H9 (cell line): ENCODE data around the gene CRYGD. TPM values are rescaled to one million over a fixed set of nuclear protein-coding genes. Genes with fewer than 3 reads are reported as not detected.

ENCODE experiments used
- DNase-seq: peaks from one replicate; pipeline ENCODE4 v3.0.0-alpha.2; 2017
- H2AFZ ChIP-seq: one replicate; pipeline ENCODE4 v1.6.1; 2013; ENCODE audit warnings: mild to moderate bottlenecking, low read length, control low read depth, moderate library complexity
- H2AK5ac ChIP-seq: 2 replicates; pipeline ENCODE4 v1.6.1; 2013; ENCODE audit warnings: low read length, control low read depth, mixed read lengths; ENCODE audit not compliant: insufficient read length
- H2BK120ac ChIP-seq: one replicate; pipeline ENCODE4 v1.6.1; 2013; ENCODE audit warnings: low read depth, mild to moderate bottlenecking, low read length, control low read depth, inconsistent platforms; ENCODE audit not compliant: poor library complexity, severe bottlenecking
- H2BK12ac ChIP-seq: 2 replicates; pipeline ENCODE4 v1.6.1; 2013; ENCODE audit warnings: low read length, control low read depth, mixed read lengths, low read depth; ENCODE audit not compliant: insufficient read length
- H2BK15ac ChIP-seq: 2 replicates; pipeline ENCODE4 v1.6.1; 2013; ENCODE audit warnings: low read depth, low read length, control low read depth
- H2BK20ac ChIP-seq: one replicate; pipeline ENCODE4 v1.6.1; 2013; ENCODE audit warnings: low read depth, mild to moderate bottlenecking, low read length, control low read depth, inconsistent platforms; ENCODE audit not compliant: poor library complexity, severe bottlenecking
- H2BK5ac ChIP-seq: 2 replicates; pipeline ENCODE4 v1.6.1; 2013; ENCODE audit warnings: low read length, control low read depth, mixed read lengths; ENCODE audit not compliant: insufficient read length
- H3K14ac ChIP-seq: 2 replicates; pipeline ENCODE4 v1.6.1; 2013; ENCODE audit warnings: low read length, control low read depth; ENCODE audit not compliant: insufficient read depth
- H3K18ac ChIP-seq: 2 replicates; pipeline ENCODE4 v1.6.1; 2013; ENCODE audit warnings: low read depth, mild to moderate bottlenecking, mixed read lengths, low read length, control low read depth; ENCODE audit not compliant: insufficient read length
- H3K23ac ChIP-seq: 2 replicates; pipeline ENCODE4 v1.6.1; 2013; ENCODE audit warnings: low read length, control low read depth, mixed read lengths, low read depth; ENCODE audit not compliant: insufficient read length
- H3K23me2 ChIP-seq: 2 replicates; pipeline ENCODE4 v1.6.1; 2013; ENCODE audit warnings: low read depth, mild to moderate bottlenecking, mixed read lengths, low read length, control low read depth; ENCODE audit not compliant: insufficient read length, poor library complexity, severe bottlenecking
- H3K27ac ChIP-seq: 2 replicates; pipeline ENCODE4 v1.5.1; 2013; ENCODE audit warnings: low read length, control low read depth, mixed read lengths, low read depth; ENCODE audit not compliant: insufficient read length
- H3K27me3 ChIP-seq: 2 replicates; pipeline ENCODE4 v1.6.1; 2013; ENCODE audit warnings: low read length, control low read depth, inconsistent platforms; ENCODE audit not compliant: insufficient read depth
- H3K4ac ChIP-seq: 2 replicates; pipeline ENCODE4 v1.6.1; 2013; ENCODE audit warnings: low read depth, mild to moderate bottlenecking, control low read depth, inconsistent platforms, low read length, moderate library complexity
- H3K4me1 ChIP-seq: 2 replicates; pipeline ENCODE4 v1.6.1; 2013; ENCODE audit warnings: low read length, control low read depth, inconsistent platforms; ENCODE audit not compliant: insufficient read depth
- H3K4me2 ChIP-seq: 2 replicates; pipeline ENCODE4 v1.6.1; 2013; ENCODE audit warnings: low read length, control low read depth, mixed read lengths; ENCODE audit not compliant: insufficient read length, insufficient read depth
- H3K56ac ChIP-seq: 2 replicates; pipeline ENCODE4 v1.6.1; 2013; ENCODE audit warnings: low read depth, mild to moderate bottlenecking, mixed read lengths, low read length, control low read depth; ENCODE audit not compliant: insufficient read length
- H3K79me1 ChIP-seq: 2 replicates; pipeline ENCODE4 v1.6.1; 2013; ENCODE audit warnings: low read depth, mild to moderate bottlenecking, moderate library complexity, low read length, control low read depth, inconsistent platforms; ENCODE audit not compliant: insufficient read depth, poor library complexity, severe bottlenecking
- H3K79me2 ChIP-seq: 2 replicates; pipeline ENCODE4 v1.6.1; 2013; ENCODE audit warnings: low read length, control low read depth, inconsistent platforms; ENCODE audit not compliant: insufficient read depth
- H3K9ac ChIP-seq: 2 replicates; pipeline ENCODE4 v1.6.1; 2013; ENCODE audit warnings: low read length, control low read depth, mixed read lengths; ENCODE audit not compliant: insufficient read length; ENCODE audit errors: extremely low read depth
- H3K9me3 ChIP-seq: one replicate; pipeline ENCODE4 v1.6.1; 2013; ENCODE audit warnings: low read depth, low read length, inconsistent platforms; ENCODE audit not compliant: control insufficient read depth
- H3T11ph ChIP-seq: one replicate; pipeline ENCODE4 v1.6.1; 2013; ENCODE audit warnings: mild to moderate bottlenecking, low read length, control low read depth, inconsistent platforms
- H4K20me1 ChIP-seq: one replicate; pipeline ENCODE4 v1.6.1; 2013; ENCODE audit not compliant: control insufficient read depth, insufficient read length, insufficient read depth
- H4K5ac ChIP-seq: 2 replicates; pipeline ENCODE4 v1.6.1; 2013; ENCODE audit warnings: low read depth, mild to moderate bottlenecking, mixed read lengths, low read length, control low read depth; ENCODE audit not compliant: insufficient read length
- H4K8ac ChIP-seq: replicated peaks from 2 replicates; pipeline ENCODE4 v1.6.1; 2013; ENCODE audit warnings: low read length, control low read depth, mixed read lengths, low read depth; ENCODE audit not compliant: insufficient read length
- H4K91ac ChIP-seq: 2 replicates; pipeline ENCODE4 v1.6.1; 2013; ENCODE audit warnings: low read depth, mild to moderate bottlenecking, moderate library complexity, mixed read lengths, low read length, control low read depth; ENCODE audit not compliant: insufficient read length
- H3K27ac Mint-ChIP-seq, 3 experiments: 2 replicates in 2 of 3; 3 replicates in 1 of 3; pipeline ENCODE4 v1.8.0; 2020 to 2021; ENCODE audit warnings: mixed read lengths in 3 of 3, mild to moderate bottlenecking in 1 of 3, moderate library complexity in 1 of 3
- H3K27me3 Mint-ChIP-seq: 2 replicates; pipeline ENCODE4 v1.8.0; 2021; ENCODE audit warnings: low read depth, mild to moderate bottlenecking, moderate library complexity, mixed read lengths
- H3K36me3 Mint-ChIP-seq, 3 experiments: 2 replicates in 2 of 3; 3 replicates in 1 of 3; pipeline ENCODE4 v1.8.0; 2020 to 2021; ENCODE audit warnings: low read depth in 3 of 3, mixed read lengths in 3 of 3; ENCODE audit not compliant: insufficient read depth in 1 of 3
- H3K4me1 Mint-ChIP-seq, 2 experiments: 2 replicates each; pipeline ENCODE4 v1.8.0; 2020; ENCODE audit warnings: mixed read lengths in 2 of 2
- H3K4me3 Mint-ChIP-seq, 2 experiments: 2 replicates in 1 of 2; 3 replicates in 1 of 2; pipeline ENCODE4 v1.8.0; 2020 to 2021; ENCODE audit warnings: mild to moderate bottlenecking in 2 of 2, mixed read lengths in 2 of 2, moderate library complexity in 1 of 2
- H3K9me3 Mint-ChIP-seq, 2 experiments: 2 replicates in 1 of 2; 3 replicates in 1 of 2; pipeline ENCODE4 v1.8.0; 2020; ENCODE audit warnings: mild to moderate bottlenecking in 2 of 2, mixed read lengths in 2 of 2, moderate library complexity in 1 of 2
- WGBS: extraction: QIAGEN DNeasy Blood & Tissue Kit; methylation state at CpG from one replicate; pipeline ENCODE4 v1.1.7; 2013; ENCODE audit warnings: missing lambda C conversion rate, low lambda C conversion rate, mixed read lengths; ENCODE audit not compliant: insufficient read length; ENCODE audit errors: extremely low coverage; 5-methylcytosine and 5-hydroxymethylcytosine counted together
- total RNA-seq: library from RNA; stranded (reverse); gene quantifications from 2 replicates; pipeline ENCODE4 v1.2.1, GENCODE V29; 2021
- TF ChIP-seq, protein P1 (sequence below): fragments of 200-600 bp; sonication (generic); conservative IDR thresholded peaks from 3 replicates; pipeline ENCODE4 v1.8.0; 2021; ENCODE audit warnings: antibody characterized with exemption, mild to moderate bottlenecking

The CRYGD gene
- total RNA-seq, 1 experiment from 2014 or later = not detected

DNA sequence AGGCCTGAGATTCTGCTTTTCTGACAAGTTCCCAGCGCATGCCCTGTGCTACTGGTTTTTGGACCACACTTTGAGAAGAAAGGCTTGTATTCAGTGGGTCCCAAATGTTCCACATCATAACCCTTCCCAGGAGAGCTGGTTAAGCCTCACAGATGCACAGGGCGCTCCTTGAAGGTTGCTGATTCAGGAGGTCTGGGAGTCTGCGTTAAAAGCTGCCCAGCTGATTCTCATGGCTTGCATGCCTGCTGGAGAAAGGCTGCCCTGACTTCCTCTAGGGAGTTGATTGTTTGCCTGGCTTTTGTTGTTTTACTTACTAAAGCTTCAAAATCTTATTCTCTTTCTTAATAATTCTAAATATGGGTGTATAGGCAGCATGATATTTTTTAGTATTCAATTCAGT lies 20.7 kb downstream of the CRYGD start:
- TF ChIP-seq, protein P1, sequence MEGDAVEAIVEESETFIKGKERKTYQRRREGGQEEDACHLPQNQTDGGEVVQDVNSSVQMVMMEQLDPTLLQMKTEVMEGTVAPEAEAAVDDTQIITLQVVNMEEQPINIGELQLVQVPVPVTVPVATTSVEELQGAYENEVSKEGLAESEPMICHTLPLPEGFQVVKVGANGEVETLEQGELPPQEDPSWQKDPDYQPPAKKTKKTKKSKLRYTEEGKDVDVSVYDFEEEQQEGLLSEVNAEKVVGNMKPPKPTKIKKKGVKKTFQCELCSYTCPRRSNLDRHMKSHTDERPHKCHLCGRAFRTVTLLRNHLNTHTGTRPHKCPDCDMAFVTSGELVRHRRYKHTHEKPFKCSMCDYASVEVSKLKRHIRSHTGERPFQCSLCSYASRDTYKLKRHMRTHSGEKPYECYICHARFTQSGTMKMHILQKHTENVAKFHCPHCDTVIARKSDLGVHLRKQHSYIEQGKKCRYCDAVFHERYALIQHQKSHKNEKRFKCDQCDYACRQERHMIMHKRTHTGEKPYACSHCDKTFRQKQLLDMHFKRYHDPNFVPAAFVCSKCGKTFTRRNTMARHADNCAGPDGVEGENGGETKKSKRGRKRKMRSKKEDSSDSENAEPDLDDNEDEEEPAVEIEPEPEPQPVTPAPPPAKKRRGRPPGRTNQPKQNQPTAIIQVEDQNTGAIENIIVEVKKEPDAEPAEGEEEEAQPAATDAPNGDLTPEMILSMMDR = no peak
- DNase-seq = no peak
- Histone ChIP-seq H3K4me1 (no peaks in the 10 kb centered on the region; the same call in 1 of the 2 replicates), H3K23ac (no peak overlapping the region), H4K5ac (no peak overlapping the region), H3K4me2 (no peak overlapping the region), H3K27me3 (no peaks in the 10 kb centered on the region), H3K79me1 (no peaks in the 10 kb centered on the region), H3K23me2 (no peaks in the 10 kb centered on the region), H2BK15ac (no peak overlapping the region), H3K56ac (no peak overlapping the region), H2BK12ac (no peak overlapping the region), H3K18ac (no peak overlapping the region), H2BK120ac (no peak overlapping the region), H4K91ac (no peak overlapping the region), H3K79me2 (no peaks in the 10 kb centered on the region), H4K20me1 (no peaks in the 10 kb centered on the region), H2AK5ac (no peak overlapping the region), H3K4ac (no peak overlapping the region), H3K9ac (no peak overlapping the region), H2BK5ac (no peak overlapping the region), H2BK20ac (no peak overlapping the region), H3K14ac (no peak overlapping the region; the same call in 1 of the 2 replicates), H2AFZ (no peak overlapping the region), H3K9me3 (no peaks in the 10 kb centered on the region), H4K8ac (no peak overlapping the region), H3T11ph (no peak overlapping the region), H3K27ac (no peak overlapping the region)
- no peak overlapping the region; a peak in 1 of 7 replicates for H3K27ac Mint-ChIP-seq
- no CpG with 5 or more reads among the region's 3 CpGs for WGBS
- H3K36me3 Mint-ChIP-seq = peaks cover 0 to 4% (median 4%) of the 10 kb centered on the region in 3 experiments; a peak in 4 of 7 replicates
- H3K27me3 Mint-ChIP-seq = no peaks in the 10 kb centered on the region
- H3K4me3 Mint-ChIP-seq = no peak overlapping the region
- H3K9me3 Mint-ChIP-seq = peaks cover 3 to 6% of the 10 kb centered on the region in 2 experiments; a peak in 3 of 5 replicates
- peaks cover 34 to 40% of the 10 kb centered on the region in 2 experiments for H3K4me1 Mint-ChIP-seq
